ENCODE measurements around the gene RBM48. TPM values are rescaled to one million over a fixed set of nuclear protein-coding genes. Genes with fewer than 3 reads are reported as not detected.

Gene RBM48
- polyA plus RNA-seq, 1 experiment, result 3.2 TPM

DNA sequence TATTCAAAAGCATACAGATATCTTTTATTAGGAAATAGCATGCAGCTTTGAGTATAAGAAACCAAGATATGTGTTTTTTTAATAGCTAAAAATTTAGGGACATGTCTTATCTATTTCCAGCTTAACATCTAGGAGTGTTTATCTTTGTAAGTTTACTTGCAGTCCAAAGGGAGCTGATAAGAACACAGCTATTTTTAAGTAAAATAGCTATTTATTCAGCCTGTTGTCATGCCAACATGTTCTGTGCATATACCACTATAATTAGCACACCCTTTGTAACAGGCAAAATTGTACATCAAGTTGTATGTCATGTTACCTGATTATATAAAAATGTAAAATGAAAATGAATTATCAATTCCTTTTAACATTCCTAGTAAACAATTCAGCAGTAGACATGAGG, 32.0 kb downstream of the RBM48 start:
- no peaks in the 10 kb centered on the region for H3K27me3 ChIP-seq (ENCODE audit: control insufficient read depth, insufficient read depth, low read length)
- no peak for DNase-seq (ENCODE audit: low read depth)
- H3K36me3 ChIP-seq (ENCODE audit: control insufficient read depth, insufficient read depth, low read length), result no peaks in the 10 kb centered on the region; the same call in 1 of the 2 replicates
- H3K4me3 ChIP-seq (ENCODE audit: low read depth, low read length), result no peak overlapping the region
- POLR2A ChIA-PET, result no interaction called here
- TF ChIP-seq, protein P1, sequence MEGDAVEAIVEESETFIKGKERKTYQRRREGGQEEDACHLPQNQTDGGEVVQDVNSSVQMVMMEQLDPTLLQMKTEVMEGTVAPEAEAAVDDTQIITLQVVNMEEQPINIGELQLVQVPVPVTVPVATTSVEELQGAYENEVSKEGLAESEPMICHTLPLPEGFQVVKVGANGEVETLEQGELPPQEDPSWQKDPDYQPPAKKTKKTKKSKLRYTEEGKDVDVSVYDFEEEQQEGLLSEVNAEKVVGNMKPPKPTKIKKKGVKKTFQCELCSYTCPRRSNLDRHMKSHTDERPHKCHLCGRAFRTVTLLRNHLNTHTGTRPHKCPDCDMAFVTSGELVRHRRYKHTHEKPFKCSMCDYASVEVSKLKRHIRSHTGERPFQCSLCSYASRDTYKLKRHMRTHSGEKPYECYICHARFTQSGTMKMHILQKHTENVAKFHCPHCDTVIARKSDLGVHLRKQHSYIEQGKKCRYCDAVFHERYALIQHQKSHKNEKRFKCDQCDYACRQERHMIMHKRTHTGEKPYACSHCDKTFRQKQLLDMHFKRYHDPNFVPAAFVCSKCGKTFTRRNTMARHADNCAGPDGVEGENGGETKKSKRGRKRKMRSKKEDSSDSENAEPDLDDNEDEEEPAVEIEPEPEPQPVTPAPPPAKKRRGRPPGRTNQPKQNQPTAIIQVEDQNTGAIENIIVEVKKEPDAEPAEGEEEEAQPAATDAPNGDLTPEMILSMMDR (IDR thresholded peaks at IDR 0.05; ENCODE audit: insufficient read depth, low read depth, low read length), result no peak
- CTCF ChIA-PET, result no interaction called here

DNA sequence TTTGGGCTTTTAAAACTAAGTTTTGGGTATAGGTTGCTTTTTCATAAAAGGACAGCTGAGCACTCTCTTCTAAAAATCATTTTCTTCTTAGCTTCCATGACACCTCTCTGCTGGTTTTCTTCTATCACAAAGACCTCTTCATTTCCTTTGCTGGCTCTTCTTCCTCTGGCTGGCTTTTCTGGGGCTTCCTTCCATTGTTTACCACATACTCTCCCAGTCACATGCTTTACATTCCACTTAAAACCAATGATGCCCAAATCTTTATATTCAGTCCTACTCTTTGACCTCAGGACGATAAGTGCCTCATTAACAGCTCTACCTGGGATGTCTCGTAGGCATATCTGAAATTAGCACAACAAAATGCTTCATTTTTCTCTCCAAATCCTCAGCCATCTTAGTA, 34.8 kb downstream of the RBM48 start:
- TF ChIP-seq, protein P1 (IDR thresholded peaks at IDR 0.05; ENCODE audit: insufficient read depth, low read depth, low read length), result no peak
- ChIA-PET POLR2A (no interaction called here), CTCF (no interaction called here)
- no peak for DNase-seq (ENCODE audit: low read depth)
- Histone ChIP-seq H3K4me3 (ENCODE audit: low read depth, low read length) (no peak overlapping the region), H3K36me3 (ENCODE audit: control insufficient read depth, insufficient read depth, low read length) (peaks cover 4% of the 10 kb centered on the region), H3K27me3 (ENCODE audit: control insufficient read depth, insufficient read depth, low read length) (no peaks in the 10 kb centered on the region)

DNA sequence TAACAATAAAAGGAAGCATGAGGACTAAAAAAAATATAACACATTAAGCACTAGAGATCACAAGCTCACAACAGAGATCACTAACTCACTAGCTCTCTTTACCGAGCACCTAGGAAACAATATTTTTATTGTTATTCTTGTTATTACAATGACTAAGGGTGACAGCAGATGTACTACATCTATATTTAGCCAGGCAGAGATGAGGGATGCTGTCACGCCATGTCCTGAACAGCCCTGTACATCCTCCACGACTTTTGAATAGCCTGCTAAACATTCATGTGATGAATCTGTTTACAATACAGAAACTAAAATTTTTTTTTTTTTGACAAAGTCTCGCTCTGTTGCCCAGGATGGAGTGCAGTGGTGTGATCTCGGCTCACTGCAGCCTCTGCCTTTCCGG, 38.9 kb downstream of the RBM48 start:
- Histone ChIP-seq H3K4me3 (ENCODE audit: low read depth, low read length) (no peak overlapping the region), H3K36me3 (ENCODE audit: control insufficient read depth, insufficient read depth, low read length) (peaks cover 4% of the 10 kb centered on the region), H3K27me3 (ENCODE audit: control insufficient read depth, insufficient read depth, low read length) (no peaks in the 10 kb centered on the region)
- TF ChIP-seq, protein P1 (IDR thresholded peaks at IDR 0.05; ENCODE audit: insufficient read depth, low read depth, low read length), result no peak
- DNase-seq (ENCODE audit: low read depth), result no peak
- ChIA-PET CTCF (interaction anchor here (1.2 kb wide), 1 partner anchor 11 kb away, joined by 5 read pairs; no protein-coding TSS in a partner anchor), POLR2A (no interaction called here)

DNA sequence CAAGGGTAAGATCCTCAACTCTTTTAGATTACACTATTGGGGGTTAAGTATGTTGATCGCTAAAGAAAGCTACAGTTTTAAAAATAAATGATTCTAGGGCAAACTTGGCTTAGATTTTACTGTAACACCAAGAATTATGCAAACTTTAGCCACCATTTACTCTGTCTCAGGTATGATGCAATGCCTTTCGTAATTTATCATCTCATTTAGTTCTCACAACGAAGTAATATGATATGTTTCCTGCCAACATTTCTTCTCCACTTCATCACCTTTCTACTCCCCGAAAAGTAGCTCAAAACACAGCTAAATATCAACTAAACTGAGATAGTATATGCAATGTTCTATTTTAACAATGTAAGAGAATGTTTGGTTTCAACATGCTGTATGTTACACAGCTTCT, 40.5 kb downstream of the RBM48 start:
- DNase-seq (ENCODE audit: low read depth), result no peak
- peaks cover 6% of the 10 kb centered on the region for H3K36me3 ChIP-seq (ENCODE audit: control insufficient read depth, insufficient read depth, low read length)
- POLR2A ChIA-PET, result no interaction called here
- no peak overlapping the region for H3K4me3 ChIP-seq (ENCODE audit: low read depth, low read length)
- TF ChIP-seq, protein P1 (IDR thresholded peaks at IDR 0.05; ENCODE audit: insufficient read depth, low read depth, low read length), result no peak
- CTCF ChIA-PET, result interaction anchor here (0.7 kb wide), 1 partner anchor 10 kb away, joined by 3 read pairs; no protein-coding TSS in a partner anchor
- H3K27me3 ChIP-seq (ENCODE audit: control insufficient read depth, insufficient read depth, low read length), result no peaks in the 10 kb centered on the region

DNA sequence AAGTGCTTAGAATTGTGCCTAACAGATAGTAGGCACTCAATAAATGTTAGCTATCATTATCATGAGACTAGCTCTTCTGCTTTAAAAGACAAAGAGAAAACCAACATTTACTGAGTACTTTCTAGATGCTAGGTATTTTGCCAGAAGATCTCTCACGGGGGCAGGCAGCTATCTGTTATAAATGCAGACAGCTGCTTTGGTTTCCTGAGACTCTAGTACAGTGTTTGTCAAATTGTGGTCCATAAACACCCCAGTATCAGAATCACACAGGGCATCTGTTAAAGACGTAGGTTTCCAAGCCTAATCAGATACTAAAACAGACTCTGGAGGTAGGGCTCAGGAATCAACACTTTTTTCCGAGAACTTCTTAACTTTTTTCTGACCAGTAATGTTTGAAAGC, 47.7 kb downstream of the RBM48 start:
- Histone ChIP-seq H3K27me3 (ENCODE audit: control insufficient read depth, insufficient read depth, low read length) (no peaks in the 10 kb centered on the region), H3K4me3 (ENCODE audit: low read depth, low read length) (no peak overlapping the region), H3K36me3 (ENCODE audit: control insufficient read depth, insufficient read depth, low read length) (peaks cover 7% of the 10 kb centered on the region)
- CTCF ChIA-PET, result interaction anchor here (0.8 kb wide), 1 partner anchor 19 kb away, joined by 3 read pairs; no protein-coding TSS in a partner anchor
- POLR2A ChIA-PET, result no interaction called here
- DNase-seq (ENCODE audit: low read depth), result no peak
- TF ChIP-seq, protein P1 (IDR thresholded peaks at IDR 0.05; ENCODE audit: insufficient read depth, low read depth, low read length), result no peak

Data from BJ (cell line).